ENCODE measurements around the gene KRT84. TPM values are rescaled to one million over a fixed set of nuclear protein-coding genes. Genes with fewer than 3 reads are reported as not detected.

The KRT84 gene
- total and polyA plus RNA-seq, 2 of the 4 experiments (the other 2 are of a cell fraction), result not detected

GRCh38 chr12:52402873-52403540, 17.6 kb upstream of the KRT84 start:
- H2BK120ac ChIP-seq (ENCODE audit: low read depth, low read length), result no peak overlapping the region
- no peak overlapping the region for H3K27ac ChIP-seq (ENCODE audit: insufficient read depth, low read length)
- H3K9ac ChIP-seq (ENCODE audit: low read depth, low read length), result no peak overlapping the region
- H4K8ac ChIP-seq (ENCODE audit: low read depth in 2 of 2, low read length in 2 of 2), result no peak overlapping the region
- DNase-seq (no peak), ATAC-seq (ENCODE audit: low read depth) (no peak)
- no peak overlapping the region for H3K56ac ChIP-seq (ENCODE audit: extremely low read depth, insufficient read depth, low read length)
- no peaks in the 10 kb centered on the region for H4K20me1 ChIP-seq (ENCODE audit: insufficient read depth, low read length)
- no peak overlapping the region for H3K14ac ChIP-seq (replicated peaks; ENCODE audit: low read depth, low read length)
- H3K18ac ChIP-seq (ENCODE audit: low read depth, low read length), result no peak overlapping the region
- H3K36me3 ChIP-seq (ENCODE audit: control insufficient read depth, insufficient read depth, low read length), result no peaks in the 10 kb centered on the region
- no peaks in the 10 kb centered on the region for H3K4me1 ChIP-seq (ENCODE audit: control insufficient read depth, insufficient read depth, low read length)
- H2BK5ac ChIP-seq (ENCODE audit: low read depth, low read length, poor library complexity, severe bottlenecking), result no peak overlapping the region
- H3K4me2 ChIP-seq (ENCODE audit: low read depth, low read length), result no peak overlapping the region
- H2AK9ac ChIP-seq (replicated peaks; ENCODE audit: low read depth, low read length, poor library complexity), result no peak overlapping the region
- WGBS, 2 experiments (ENCODE audit: extremely low coverage in 2 of 2, insufficient read length in 1 of 2), result no CpG with 5 or more reads among the region's 3 CpGs
- dilution Hi-C loops (cut with HindIII; ENCODE audit: low sequenced_read_pairs, unreplicated experiment), result no loop called here
- peaks cover 50% of the 10 kb centered on the region for H3K27me3 ChIP-seq (ENCODE audit: control insufficient read depth, insufficient read depth, low read length)
- H2AK5ac ChIP-seq (ENCODE audit: low read depth, low read length), result no peak overlapping the region
- in situ Hi-C loops (cut with MboI; ENCODE audit: low sequenced_read_pairs), result no loop called here
- no peaks in the 10 kb centered on the region for H3K9me3 ChIP-seq (ENCODE audit: control insufficient read depth, insufficient read depth, low read length)
- no peak overlapping the region for H3K4ac ChIP-seq (ENCODE audit: low read depth, low read length)
- intact Hi-C loops (cut with micrococcal nuclease), result no loop called here
- no peak overlapping the region for H3K23ac ChIP-seq (ENCODE audit: low read depth, low read length)
- ChIA-PET CTCF (no interaction called here), POLR2A (ENCODE audit: unreplicated experiment) (no interaction called here)
- H2BK20ac ChIP-seq (ENCODE audit: low read depth, low read length), result no peak overlapping the region
- TF ChIP-seq RAD21 (IDR thresholded peaks at IDR 0.05; ENCODE audit: low read length) (no peak), MAFK (IDR thresholded peaks at IDR 0.05; ENCODE audit: low read depth, low read length) (no peak), RCOR1 (IDR thresholded peaks at IDR 0.05; ENCODE audit: insufficient replicate concordance, low read length) (no peak), BHLHE40 (IDR thresholded peaks at IDR 0.05; ENCODE audit: low read depth, low read length) (no peak), USF2 (IDR thresholded peaks at IDR 0.05; ENCODE audit: low read depth, low read length) (no peak), SMC3 (IDR thresholded peaks at IDR 0.05; ENCODE audit: low read depth, low read length) (no peak), POLR2A (IDR thresholded peaks at IDR 0.05; ENCODE audit: low read depth, low read length) (no peak), CEBPB (IDR thresholded peaks at IDR 0.05; ENCODE audit: low read depth, low read length) (no peak), MAZ (IDR thresholded peaks at IDR 0.05; ENCODE audit: borderline replicate concordance, low read depth, low read length) (no peak), ELK1 (IDR thresholded peaks at IDR 0.05; ENCODE audit: borderline replicate concordance, low read depth, low read length) (no peak), FOS (IDR thresholded peaks at IDR 0.05; ENCODE audit: low read depth, low read length) (no peak), CTCF (conservative IDR thresholded peaks at IDR 0.05; ENCODE audit: low read depth, low read length) (no peak), CHD1 (IDR thresholded peaks at IDR 0.05; ENCODE audit: low read depth, low read length) (no peak), NFE2L2 (IDR thresholded peaks at IDR 0.05; ENCODE audit: low read depth, low read length) (no peak)
- no peak overlapping the region for H3K4me3 ChIP-seq (ENCODE audit: insufficient read depth, low read depth, low read length)
- H2BK15ac ChIP-seq (ENCODE audit: low read depth, low read length), result no peak overlapping the region
- no peak overlapping the region for H4K5ac ChIP-seq (ENCODE audit: low read depth, low read length)
- H2AFZ ChIP-seq (replicated peaks; ENCODE audit: low read length, poor library complexity), result no peak overlapping the region
- H3K9me1 ChIP-seq (ENCODE audit: insufficient read depth, low read length), result no peaks in the 10 kb centered on the region
- H3K79me1 ChIP-seq (ENCODE audit: low read depth in 1 of 2, low read length in 2 of 2), result no peaks in the 10 kb centered on the region
- no peak overlapping the region for H4K91ac ChIP-seq (ENCODE audit: insufficient read depth, low read depth, low read length)
- BruUV-seq (replicated peaks), result no TSS peak
